ENCODE results near the gene TRIO.

- TF ChIP-seq CTCF (IDR thresholded peaks at IDR 0.05; ENCODE audit: low read length) (no peak), EZH2 (optimal IDR thresholded peaks at IDR 0.05; ENCODE audit: low read depth, low read length) (no peak)
Measured at GRCh38 chr5:14424011-14424685, 281.0 kb downstream of the TRIO start.
